Nephron (organoid): ENCODE data around the gene HNRNPL.

ENCODE experiments used
- H3K27ac Mint-ChIP-seq, 3 experiments: 2 replicates each; pipeline ENCODE4 v1.8.0; 2020; ENCODE audit warnings: mixed read lengths in 3 of 3, mild to moderate bottlenecking in 2 of 3, moderate library complexity in 1 of 3
- H3K27me3 Mint-ChIP-seq: 2 replicates; pipeline ENCODE4 v1.8.0; 2021; ENCODE audit warnings: low read depth, mild to moderate bottlenecking, moderate library complexity, mixed read lengths
- H3K36me3 Mint-ChIP-seq: 2 replicates; pipeline ENCODE4 v1.8.0; 2020; ENCODE audit warnings: low read depth, mixed read lengths
- H3K4me1 Mint-ChIP-seq: 2 replicates; pipeline ENCODE4 v1.8.0; 2020; ENCODE audit warnings: mixed read lengths
- H3K4me3 Mint-ChIP-seq, 3 experiments: 2 replicates each; pipeline ENCODE4 v1.8.0; 2020; ENCODE audit warnings: mild to moderate bottlenecking in 3 of 3, mixed read lengths in 3 of 3, moderate library complexity in 2 of 3
- H3K9me3 Mint-ChIP-seq: 2 replicates; pipeline ENCODE4 v1.8.0; 2020; ENCODE audit warnings: mixed read lengths
- CTCF ChIP-seq, 3 experiments: fragments of 200-600 bp; sonication (generic); IDR thresholded peaks; one replicate each; pipeline ENCODE4 v1.5.0; 2021; ENCODE audit warnings: antibody characterized with exemption in 3 of 3; ENCODE audit not compliant: unreplicated experiment in 3 of 3

The HNRNPL gene

GRCh38 chr19:38849860-38850435 lies at the start of gene HNRNPL:
Gene HNRNPL (minus strand): TSS chr19:38849986. CDS start chr19:38849966, 20 bp downstream.
- peaks cover 9% of the 10 kb centered on the region for H3K27me3 Mint-ChIP-seq
- H3K4me3 Mint-ChIP-seq: peak within 1 kb of the TSS; percentile 91 to 99 (median 92)
- no peaks in the 10 kb centered on the region for H3K9me3 Mint-ChIP-seq
- TF ChIP-seq CTCF (IDR thresholded peaks at IDR 0.05; ENCODE audit: unreplicated experiment in 3 of 3): peak; percentile 32 to 63 (median 41)
- peaks cover 44% of the 10 kb centered on the region for H3K4me1 Mint-ChIP-seq
- peaks cover 37% of the 10 kb centered on the region for H3K36me3 Mint-ChIP-seq
- H3K27ac Mint-ChIP-seq: peak within 1 kb of the TSS; percentile 90 to 99 (median 97)

- H3K9me3 Mint-ChIP-seq: peaks cover 3% of the 10 kb centered on the region
- H3K27me3 Mint-ChIP-seq: no peaks in the 10 kb centered on the region
- H3K4me1 Mint-ChIP-seq: peaks cover 23% of the 10 kb centered on the region
- H3K27ac Mint-ChIP-seq: peak overlapping the region; percentile 53 to 66 (median 63)
- H3K4me3 Mint-ChIP-seq: peak overlapping the region; percentile 95 to 98 (median 96)
- TF ChIP-seq CTCF (IDR thresholded peaks at IDR 0.05; ENCODE audit: unreplicated experiment in 3 of 3): no peak
- peaks cover 7% of the 10 kb centered on the region for H3K36me3 Mint-ChIP-seq
Measured at GRCh38 chr19:38898788-38899446, 49.1 kb upstream of the HNRNPL start.

GRCh38 chr19:38894968-38895367 lies 45.2 kb upstream of the HNRNPL start:
- H3K4me1 Mint-ChIP-seq: peaks cover 29% of the 10 kb centered on the region
- peak overlapping the region in 1 of 3 experiments; percentile 32 for H3K4me3 Mint-ChIP-seq
- no peaks in the 10 kb centered on the region for H3K36me3 Mint-ChIP-seq
- H3K27me3 Mint-ChIP-seq: no peaks in the 10 kb centered on the region
- no peak for TF ChIP-seq CTCF (IDR thresholded peaks at IDR 0.05; ENCODE audit: unreplicated experiment in 3 of 3)
- no peaks in the 10 kb centered on the region for H3K9me3 Mint-ChIP-seq
- peak overlapping the region in 2 of 3 experiments; percentile 21 to 40 for H3K27ac Mint-ChIP-seq

GRCh38 chr19:38893341-38893771 lies 43.6 kb upstream of the HNRNPL start:
- peaks cover 29% of the 10 kb centered on the region for H3K4me1 Mint-ChIP-seq
- no peaks in the 10 kb centered on the region for H3K27me3 Mint-ChIP-seq
- H3K9me3 Mint-ChIP-seq: no peaks in the 10 kb centered on the region
- no peak for TF ChIP-seq CTCF (IDR thresholded peaks at IDR 0.05; ENCODE audit: unreplicated experiment in 3 of 3)
- H3K27ac Mint-ChIP-seq: peak overlapping the region in 2 of 3 experiments; percentile 40 to 60
- H3K36me3 Mint-ChIP-seq: peaks cover 4% of the 10 kb centered on the region
- H3K4me3 Mint-ChIP-seq: no peak overlapping the region

GRCh38 chr19:38892841-38893240 lies 43.1 kb upstream of the HNRNPL start:
- no peak for TF ChIP-seq CTCF (IDR thresholded peaks at IDR 0.05; ENCODE audit: unreplicated experiment in 3 of 3)
- Mint-ChIP-seq H3K27me3 (no peaks in the 10 kb centered on the region), H3K4me3 (peak overlapping the region in 1 of 3 experiments; percentile 46)

More at GRCh38 chr19:38892841-38893240, 43.1 kb upstream of the HNRNPL start:
- peaks cover 4% of the 10 kb centered on the region for H3K36me3 Mint-ChIP-seq
- H3K9me3 Mint-ChIP-seq: no peaks in the 10 kb centered on the region
- peak overlapping the region; percentile 40 to 66 (median 60) for H3K27ac Mint-ChIP-seq
- H3K4me1 Mint-ChIP-seq: peaks cover 28% of the 10 kb centered on the region
